ENCODE results near the gene NAALAD2. TPM values are rescaled to one million over a fixed set of nuclear protein-coding genes. Genes with fewer than 3 reads are reported as not detected.
"Not testable (repeated sequence)": the region's sequence is repeated elsewhere in the genome, so short reads cannot be mapped to it uniquely, and the experiment has no call there.

The NAALAD2 gene
- total RNA-seq, 6 experiments from 2014 or later: 0.12 to 0.53 (median 0.19) TPM

GRCh38 chr11:90234977-90235376, 100.5 kb downstream of the NAALAD2 start:
- Mint-ChIP-seq H3K27me3 (ENCODE audit: insufficient read depth) (peaks cover 9% of the 10 kb centered on the region), H3K9me3 (no peaks in the 10 kb centered on the region), H3K4me1 (ENCODE audit: low read depth) (peaks cover 2% of the 10 kb centered on the region), H3K36me3 (ENCODE audit: low read depth) (no peaks in the 10 kb centered on the region), H3K4me3 (no peak overlapping the region), H3K27ac (no peak overlapping the region)
- no peak for DNase-seq
- TF ChIP-seq CTCF (IDR thresholded peaks at IDR 0.05): no peak

GRCh38 chr11:90235526-90235925, 101.1 kb downstream of the NAALAD2 start:
- Mint-ChIP-seq H3K27ac (no peak overlapping the region), H3K9me3 (no peaks in the 10 kb centered on the region), H3K36me3 (ENCODE audit: low read depth) (no peaks in the 10 kb centered on the region), H3K27me3 (ENCODE audit: insufficient read depth) (peaks cover 9% of the 10 kb centered on the region), H3K4me1 (ENCODE audit: low read depth) (no peaks in the 10 kb centered on the region), H3K4me3 (no peak overlapping the region)
- no peak for TF ChIP-seq CTCF (IDR thresholded peaks at IDR 0.05)
- DNase-seq: no peak

- Mint-ChIP-seq H3K27me3 (ENCODE audit: insufficient read depth) (peaks cover 13% of the 10 kb centered on the region), H3K9me3 (no peaks in the 10 kb centered on the region), H3K27ac (no peak overlapping the region), H3K4me1 (ENCODE audit: low read depth) (no peaks in the 10 kb centered on the region), H3K36me3 (ENCODE audit: low read depth) (no peaks in the 10 kb centered on the region), H3K4me3 (no peak overlapping the region)
- no peak for TF ChIP-seq CTCF (IDR thresholded peaks at IDR 0.05)
- DNase-seq: no peak
Observed at GRCh38 chr11:90237004-90237403, 102.5 kb downstream of the NAALAD2 start.

- not testable (repeated sequence) for H3K4me3 Mint-ChIP-seq; DNase-seq; H3K9me3 Mint-ChIP-seq; H3K27ac Mint-ChIP-seq; H3K4me1 Mint-ChIP-seq (ENCODE audit: low read depth); H3K36me3 Mint-ChIP-seq (ENCODE audit: low read depth)
- peaks cover 11% of the 10 kb centered on the region for H3K27me3 Mint-ChIP-seq (ENCODE audit: insufficient read depth)
Observed at GRCh38 chr11:90239967-90240636, 105.6 kb downstream of the NAALAD2 start.

- H3K4me1 Mint-ChIP-seq (ENCODE audit: low read depth): no peaks in the 10 kb centered on the region
- no peak overlapping the region for H3K27ac Mint-ChIP-seq
- H3K9me3 Mint-ChIP-seq: no peaks in the 10 kb centered on the region
- no peak for TF ChIP-seq CTCF (IDR thresholded peaks at IDR 0.05)
- peaks cover 5% of the 10 kb centered on the region for H3K27me3 Mint-ChIP-seq (ENCODE audit: insufficient read depth)
- H3K4me3 Mint-ChIP-seq: no peak overlapping the region
- no peak for DNase-seq
- no peaks in the 10 kb centered on the region for H3K36me3 Mint-ChIP-seq (ENCODE audit: low read depth)
Observed at GRCh38 chr11:90241414-90241813, 107.0 kb downstream of the NAALAD2 start.

Other genes with a start within 250 kb of the NAALAD2 start
- not detected for gene TRIM49D1, start 212.4 kb upstream of the NAALAD2 start, total RNA-seq (2021; fragmentation: NEBNext Ultra II Directional; extraction: Animal tissue kit (Norgen Biotek cat#: 25700))
- gene TRIM49D2, start 210.6 kb upstream of the NAALAD2 start, total RNA-seq (2021; fragmentation: NEBNext Ultra II Directional; extraction: Animal tissue kit (Norgen Biotek cat#: 25700)): not detected
- not detected for gene TRIM64, start 168.6 kb upstream of the NAALAD2 start, total RNA-seq (2021; fragmentation: NEBNext Ultra II Directional; extraction: Animal tissue kit (Norgen Biotek cat#: 25700))
- gene TRIM49C, start 103.6 kb upstream of the NAALAD2 start, total RNA-seq (2021; fragmentation: NEBNext Ultra II Directional; extraction: Animal tissue kit (Norgen Biotek cat#: 25700)): not detected
- not detected for gene UBTFL1, start 48.7 kb upstream of the NAALAD2 start, total RNA-seq (2021; fragmentation: NEBNext Ultra II Directional; extraction: Animal tissue kit (Norgen Biotek cat#: 25700))
- gene CHORDC1, start 88.4 kb downstream of the NAALAD2 start, total RNA-seq (2021; fragmentation: NEBNext Ultra II Directional; extraction: Animal tissue kit (Norgen Biotek cat#: 25700)): 10 to 100 TPM; 45.3 to 65.4 (median 54.1) TPM

All from HFFc6 (cell line).